Stimulated activated CD4-positive, alpha-beta T cell treated with anti-CD3 and anti-CD28 coated beads, Interleukin-2, amount 100 ng/mL, for 24 hours (primary cell): Measurements from ENCODE around the gene HDAC8.
"Not testable (repeated sequence)": the region's sequence is repeated elsewhere in the genome, so short reads cannot be mapped to it uniquely, and the experiment has no call there.

Source experiments
- DNase-seq, 2 donors: peaks; one replicate each; pipeline ENCODE4 v3.0.0-alpha.2; 2020

The HDAC8 gene

DNA sequence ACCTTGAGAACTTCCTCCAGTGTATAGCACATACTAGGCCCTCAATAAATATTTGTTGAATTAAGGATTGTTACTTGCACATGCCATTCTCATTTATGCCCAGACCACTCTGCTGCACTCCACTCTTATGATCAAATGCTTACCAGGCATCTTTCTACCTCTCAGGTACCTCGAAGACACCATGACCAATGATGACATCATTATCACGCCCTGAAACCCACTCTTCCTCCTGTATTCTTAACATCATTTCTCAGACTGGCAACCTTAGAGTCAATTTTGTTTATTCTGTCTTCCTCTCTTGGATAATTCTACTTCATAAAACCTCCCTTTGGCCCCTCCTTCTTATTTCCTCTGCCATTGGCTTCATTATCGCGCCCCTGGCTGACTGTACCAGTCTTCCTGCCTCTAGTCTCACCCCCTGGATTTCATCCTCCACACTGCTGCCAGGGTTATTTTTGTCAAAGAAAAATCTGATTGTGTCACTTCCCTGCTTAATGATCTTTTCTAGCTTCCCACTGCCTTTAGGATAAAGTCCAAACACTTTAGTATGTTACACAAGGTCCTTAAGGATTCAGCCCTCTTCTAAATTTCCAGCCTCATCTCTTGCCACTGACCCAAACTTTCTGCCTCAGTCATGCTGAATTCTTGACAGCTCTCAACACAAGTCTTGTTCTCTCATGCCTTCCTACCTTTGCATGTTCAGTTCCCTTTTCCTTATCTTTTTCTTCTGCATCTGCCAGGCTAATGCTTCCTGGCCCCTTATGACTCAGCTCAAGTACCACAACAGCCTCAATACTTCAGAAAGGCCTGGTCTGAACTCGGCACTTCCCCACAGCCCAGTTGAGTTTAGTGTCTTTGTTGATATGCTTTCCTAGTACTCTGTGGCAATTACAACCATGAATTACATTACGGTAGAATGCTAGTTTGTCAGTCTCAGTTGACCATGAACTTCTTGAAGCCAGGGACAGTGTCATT lies 45.8 kb downstream of the HDAC8 start:
- DNase-seq: no peak

DNA sequence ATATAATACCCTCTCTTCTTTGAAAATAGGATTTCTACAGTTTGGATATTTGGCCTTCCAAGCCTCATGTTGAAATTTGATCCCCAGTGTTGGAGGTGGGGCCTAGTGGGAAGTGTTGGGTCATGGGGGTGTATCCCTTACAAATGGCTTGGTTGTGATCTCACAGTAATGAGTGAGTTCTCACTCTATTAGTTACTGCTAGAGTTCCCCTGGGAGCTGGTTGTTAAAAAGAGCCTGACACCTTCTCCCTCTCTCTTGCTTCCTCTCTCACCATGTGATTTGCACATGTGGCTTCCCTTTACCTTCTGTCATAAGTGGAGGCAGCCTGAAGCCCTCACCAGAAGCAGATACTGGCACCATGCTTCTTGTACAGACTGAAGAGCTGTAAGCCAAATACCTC lies 73.9 kb downstream of the HDAC8 start:
- no peak for DNase-seq

DNA sequence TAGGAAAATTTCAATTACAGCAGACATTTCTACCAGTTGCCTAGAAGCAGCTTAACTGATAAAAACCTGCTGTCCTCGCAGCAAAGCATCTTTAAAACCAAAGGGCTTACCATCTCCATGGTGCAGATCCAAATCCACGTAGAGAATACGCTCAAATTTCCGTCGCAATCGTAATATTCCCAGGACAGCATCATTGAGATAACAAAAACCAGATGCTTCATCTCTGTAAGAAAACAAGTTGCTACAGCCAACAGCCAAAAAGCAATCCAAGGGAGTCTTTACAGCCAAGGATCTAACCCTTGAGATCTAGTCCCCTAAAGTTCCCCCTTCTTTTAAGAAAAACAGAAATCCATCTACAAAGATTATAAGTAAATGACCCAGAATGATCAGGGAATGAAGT lies 77.6 kb downstream of the HDAC8 start:
- DNase-seq: no peak

GRCh38 chrX:72492499-72492898 lies 80.1 kb downstream of the HDAC8 start:
- DNase-seq: no peak

DNA sequence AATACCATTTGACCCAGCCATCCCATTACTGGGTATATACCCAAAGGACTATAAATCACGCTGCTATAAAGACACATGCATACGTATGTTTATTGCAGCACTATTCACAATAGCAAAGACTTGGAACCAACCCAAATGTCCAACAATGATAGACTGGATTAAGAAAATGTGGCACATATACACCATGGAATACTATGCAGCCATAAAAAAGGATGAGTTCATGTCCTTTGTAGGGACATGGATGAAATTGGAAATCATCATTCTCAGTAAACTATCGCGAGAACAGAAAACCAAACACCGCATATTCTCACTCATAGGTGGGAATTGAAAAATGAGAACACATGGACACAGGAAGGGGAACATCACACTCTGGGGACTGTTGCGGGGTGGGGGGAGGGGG lies 82.4 kb downstream of the HDAC8 start:
- DNase-seq: not testable (repeated sequence)

GRCh38 chrX:72487661-72488060 lies 85.0 kb downstream of the HDAC8 start:
- DNase-seq: no peak

DNA sequence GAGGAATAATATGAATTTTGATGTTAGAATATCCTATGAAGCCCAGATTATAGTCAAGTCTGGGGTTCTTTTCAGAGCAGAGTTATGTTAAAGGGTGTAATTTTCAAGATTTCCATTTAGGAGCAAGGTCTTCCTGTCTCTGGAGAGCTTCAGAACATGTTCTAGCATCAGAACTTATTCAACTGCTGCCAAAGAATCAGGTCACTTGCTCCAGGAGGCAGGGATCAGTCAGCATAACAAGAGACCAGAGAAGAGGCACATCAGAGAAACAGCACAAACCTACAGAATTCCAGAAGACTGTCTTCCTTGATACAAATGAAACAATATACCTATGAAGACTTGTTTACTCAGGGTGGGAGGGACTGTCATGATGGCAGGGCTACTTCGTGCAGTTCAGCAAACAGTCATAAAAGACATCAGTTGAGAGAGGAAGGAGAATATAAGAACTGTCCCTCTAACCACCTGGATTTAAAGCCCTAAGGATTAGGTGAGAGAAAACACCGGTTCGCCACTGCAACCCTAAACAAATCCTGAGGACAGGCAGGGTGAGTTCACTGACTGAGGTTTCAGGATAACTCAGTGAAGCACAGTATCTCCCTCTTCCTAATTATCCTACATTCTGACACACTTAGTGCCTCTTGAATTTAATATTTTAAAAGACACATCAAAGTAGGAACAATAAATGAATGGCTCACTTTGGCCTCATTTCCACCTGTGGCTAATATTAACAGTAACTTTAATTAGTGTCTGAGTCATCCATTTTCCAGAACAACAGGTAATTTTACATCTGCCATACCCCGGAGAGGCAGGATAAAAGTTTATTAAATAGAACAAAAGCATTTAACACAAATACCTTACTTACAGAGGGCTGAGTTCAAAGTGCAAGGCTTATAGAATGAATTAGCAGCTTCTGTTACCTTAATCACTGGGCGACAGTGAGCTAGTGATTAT lies 93.0 kb downstream of the HDAC8 start:
- no peak for DNase-seq

- no peak for DNase-seq
These were observed 93.8 kb downstream of the HDAC8 start for GRCh38 chrX:72478853-72479252.

DNA sequence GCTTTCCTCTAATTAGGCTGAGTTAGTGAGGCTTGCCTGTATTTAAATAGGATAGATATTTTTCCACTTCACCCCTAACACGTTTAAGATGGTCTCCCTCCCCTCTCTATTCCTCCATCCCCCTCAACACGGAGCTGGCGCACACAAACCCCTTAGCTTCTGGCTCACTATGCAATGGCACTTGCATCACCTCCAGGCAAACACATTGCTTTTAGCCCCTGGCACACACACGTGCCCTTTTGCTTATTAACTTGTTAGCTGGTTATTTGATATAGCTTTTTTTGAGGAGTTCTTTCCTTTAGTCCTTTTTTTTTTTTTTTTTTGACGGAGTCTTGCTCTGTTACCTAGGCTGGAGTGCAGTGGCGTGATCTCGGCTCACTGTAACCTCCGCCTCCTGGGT lies 94.3 kb downstream of the HDAC8 start:
- DNase-seq: no peak

DNA sequence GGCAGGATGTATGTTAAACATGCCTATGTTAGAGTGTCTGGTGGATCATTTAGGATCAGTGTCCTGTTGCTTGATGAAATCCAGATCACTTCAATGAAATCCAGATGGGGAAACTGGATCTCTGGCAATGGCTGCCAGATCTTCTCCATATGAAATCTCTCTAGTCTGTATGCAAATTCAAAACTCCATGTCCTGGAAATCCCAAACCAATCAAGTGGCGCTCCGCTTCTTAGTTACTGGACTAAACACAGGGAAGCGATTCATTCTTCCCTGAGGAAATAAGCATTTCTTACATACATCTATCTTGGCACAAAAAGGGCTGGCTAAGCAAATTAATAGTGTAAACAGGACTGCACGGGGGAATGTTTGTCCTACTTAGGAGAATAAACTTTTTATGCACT lies 94.9 kb downstream of the HDAC8 start:
- DNase-seq: no peak

DNA sequence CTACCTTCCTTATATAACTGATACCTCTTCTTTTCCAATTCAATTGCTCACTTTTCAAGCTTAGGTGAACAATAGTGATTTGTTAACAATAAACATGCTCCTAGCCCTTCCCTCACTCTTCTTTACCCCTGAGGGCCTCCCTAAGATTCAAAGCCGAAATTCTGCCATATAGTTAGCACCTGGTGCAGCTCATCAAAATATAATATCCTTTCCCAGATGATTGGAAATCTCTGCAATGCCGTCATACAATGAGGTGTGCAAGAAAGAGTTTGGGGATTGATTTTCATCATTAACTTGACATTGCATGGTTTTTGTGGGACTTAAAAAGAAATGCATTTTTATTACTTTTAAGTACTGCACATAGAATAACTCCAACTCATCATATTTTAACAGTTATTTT lies 95.3 kb downstream of the HDAC8 start:
- no peak for DNase-seq

DNA sequence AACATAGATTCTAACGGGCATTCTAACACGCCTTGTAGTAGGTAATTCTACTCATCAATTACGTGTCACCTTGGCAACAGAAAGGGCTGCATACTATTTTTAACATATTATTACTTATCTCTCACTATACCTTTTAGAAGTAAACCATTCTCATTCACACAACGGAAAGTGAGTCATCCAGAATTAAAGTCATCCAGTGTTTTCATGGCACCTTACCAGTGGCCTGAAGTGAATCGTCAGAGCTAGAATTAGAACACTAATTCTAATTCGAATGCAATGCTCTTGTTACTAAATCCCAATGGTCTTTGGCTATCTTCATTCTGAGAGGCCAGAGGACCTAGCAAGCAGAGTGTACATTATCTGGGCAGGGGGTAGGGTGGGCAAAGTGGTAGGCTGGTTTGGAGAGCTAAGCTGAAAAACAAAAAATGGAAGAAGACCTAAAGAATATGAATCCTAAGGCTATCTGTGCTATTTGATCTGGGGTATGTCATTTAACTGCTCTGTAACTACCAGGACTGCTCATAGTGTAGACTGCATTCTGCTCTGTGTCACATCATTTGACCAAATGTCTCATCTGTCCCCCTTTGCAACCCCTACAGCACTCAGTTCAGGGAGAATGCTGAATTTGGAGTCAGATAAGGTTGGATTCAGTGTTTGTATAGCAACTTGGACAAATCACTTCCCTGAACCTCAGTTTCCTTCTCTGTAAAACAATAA lies 96.5 kb downstream of the HDAC8 start:
- DNase-seq: no peak

DNA sequence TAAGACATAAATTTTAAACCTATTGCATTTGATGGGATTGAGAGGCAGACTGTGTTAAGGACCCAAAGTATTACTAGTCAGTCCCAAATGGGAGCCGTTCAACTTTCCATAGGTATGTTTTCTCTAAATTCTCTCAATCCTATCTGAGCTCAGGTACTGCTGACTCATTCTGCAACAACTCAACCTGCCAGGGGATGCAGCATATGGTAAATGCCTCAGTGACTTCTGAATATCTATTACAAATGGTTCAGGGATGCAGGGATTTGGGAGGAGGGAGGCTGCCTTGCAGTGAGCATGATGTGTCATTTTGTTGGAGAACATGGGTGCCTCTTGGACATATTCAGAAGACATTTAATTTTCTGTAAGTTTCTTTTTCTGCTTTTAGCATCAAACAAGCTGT lies 97.3 kb downstream of the HDAC8 start:
- no peak for DNase-seq

- DNase-seq: no peak
These were observed 102.0 kb downstream of the HDAC8 start for GRCh38 chrX:72470532-72471223.

DNA sequence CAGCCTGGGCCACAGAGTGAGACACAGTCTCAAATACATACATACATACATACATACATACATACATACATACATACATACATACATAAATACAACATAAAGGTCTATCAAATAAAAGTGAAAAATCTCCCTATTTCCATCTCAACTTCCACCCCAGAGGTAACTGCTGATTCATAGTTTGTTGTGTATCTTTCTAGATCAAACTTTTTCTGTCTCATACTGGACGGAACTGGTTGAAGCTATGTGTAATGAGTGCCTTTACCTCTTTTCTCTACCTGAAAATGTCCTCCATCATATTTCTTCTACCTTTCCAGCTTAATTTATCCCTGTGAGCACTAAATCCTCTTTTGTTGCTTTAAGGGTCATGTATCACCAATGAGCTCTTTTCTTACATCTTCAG lies 102.5 kb downstream of the HDAC8 start:
- no peak for DNase-seq

- DNase-seq: no peak
These were observed 104.0 kb downstream of the HDAC8 start for GRCh38 chrX:72468607-72469006.

DNA sequence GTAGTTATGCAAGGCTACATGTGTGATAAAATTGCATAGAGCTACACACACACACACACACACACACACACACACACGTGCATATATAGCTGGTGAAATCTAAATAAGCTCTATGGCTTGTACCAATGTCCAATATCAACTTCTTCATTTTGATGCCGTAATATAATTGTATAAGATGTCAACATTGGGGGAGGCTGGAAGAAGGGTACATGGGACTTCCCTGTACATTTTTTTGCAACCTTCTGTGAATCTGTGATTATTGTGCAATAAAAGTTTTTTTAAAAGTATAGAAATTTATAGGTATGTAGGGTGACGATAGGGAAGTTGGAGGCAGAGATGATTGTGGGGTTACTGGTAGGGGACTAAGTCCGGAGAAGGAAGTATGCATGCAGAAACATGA lies 105.5 kb downstream of the HDAC8 start:
- DNase-seq: no peak

DNA sequence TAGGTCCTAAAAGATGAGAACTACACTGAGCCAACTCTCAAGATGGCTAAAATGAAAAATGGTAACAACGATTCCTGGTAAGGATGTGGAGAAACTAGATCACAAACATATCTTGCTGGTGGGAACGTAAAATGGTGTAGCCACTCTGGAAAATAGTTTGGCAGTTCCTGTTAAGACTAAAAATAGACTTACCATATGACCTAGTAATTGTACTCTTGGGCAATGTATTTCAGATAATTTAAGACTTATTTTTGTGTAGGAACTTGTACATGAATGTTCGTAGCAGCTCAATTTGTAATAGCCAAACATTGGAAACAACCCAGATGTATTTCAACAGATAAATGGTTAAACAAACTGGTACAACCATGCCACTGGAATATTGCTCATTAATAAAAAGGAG lies 106.2 kb downstream of the HDAC8 start:
- DNase-seq: no peak

- no peak for DNase-seq
These were observed 106.8 kb downstream of the HDAC8 start for GRCh38 chrX:72465889-72466288.

- no peak for DNase-seq
These were observed 110.9 kb downstream of the HDAC8 start for GRCh38 chrX:72461766-72462165.

GRCh38 chrX:72461288-72461687 lies 111.4 kb downstream of the HDAC8 start:
- no peak for DNase-seq

DNA sequence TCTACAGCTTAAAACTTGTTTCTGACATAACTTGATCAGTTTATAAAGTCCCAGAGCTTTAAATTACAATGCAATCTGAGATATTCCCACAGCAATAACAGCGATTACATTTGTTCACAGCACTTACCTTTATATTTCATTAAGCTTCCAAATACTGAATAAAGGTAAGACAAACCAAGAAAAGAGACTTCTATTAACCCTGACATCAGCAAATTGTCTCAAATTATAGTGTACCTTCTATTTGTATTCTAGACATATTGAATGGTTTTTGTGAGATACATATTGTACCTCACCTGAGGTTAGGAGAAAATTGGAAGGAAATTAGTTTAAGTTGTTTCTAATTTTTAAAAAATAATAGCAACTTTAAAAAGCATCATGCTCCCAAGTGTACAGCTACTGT lies 111.9 kb downstream of the HDAC8 start:
- DNase-seq: no peak
